NOMO-1 (cell line): ENCODE results near the gene DNAJC5.

Source experiments
- DNase-seq, 2 experiments: peaks; one replicate each; lab custom pipeline; 2025; ENCODE audit not compliant: unreplicated experiment in 2 of 2; lab: John Stamatoyannopoulos, UW

Gene DNAJC5

DNA sequence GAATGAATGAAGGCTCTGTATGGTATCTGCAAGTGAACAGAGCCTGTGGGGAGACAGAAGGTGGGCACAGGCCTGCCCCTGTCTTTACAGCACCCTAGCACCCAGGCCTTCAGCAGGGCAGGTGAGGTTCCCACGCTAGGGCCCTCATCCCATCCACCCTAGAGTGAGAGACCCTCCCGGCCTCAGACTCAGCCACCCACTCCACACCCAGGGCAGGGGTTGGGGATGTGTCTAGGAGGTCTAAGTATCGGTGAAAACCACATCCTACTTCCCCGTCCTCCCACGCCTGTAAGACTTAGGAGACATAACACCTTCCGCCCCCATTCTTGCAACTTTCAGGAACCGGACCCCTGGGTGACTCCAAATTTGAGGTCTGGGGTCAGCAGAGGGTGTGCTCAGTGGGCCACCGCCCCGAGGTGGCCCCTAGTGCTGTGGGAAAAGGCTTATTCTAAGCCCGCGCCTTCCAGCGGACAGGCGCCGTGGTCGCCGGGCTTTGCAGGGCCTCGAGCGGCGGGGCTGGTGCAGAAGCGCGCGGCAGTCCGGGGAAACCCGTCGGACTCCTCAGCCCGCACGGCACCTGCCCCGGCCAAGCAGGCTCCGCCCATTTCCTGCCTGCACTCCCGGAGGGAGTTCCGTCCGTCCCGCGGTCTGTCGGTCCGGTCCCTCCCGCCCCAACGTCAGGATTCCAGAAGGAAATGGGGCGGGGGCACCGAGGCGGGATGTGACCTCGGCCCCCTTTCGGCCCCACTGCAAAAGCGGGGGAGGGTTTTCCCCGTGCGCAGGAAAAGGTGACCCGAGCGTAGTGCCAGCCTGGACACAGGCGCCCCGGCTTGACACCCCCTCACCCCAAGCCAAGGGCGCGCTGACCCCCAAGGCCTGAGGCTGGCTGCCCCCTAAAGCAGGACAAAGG lies 83.6 kb downstream of the DNAJC5 start:
- peak; percentile 17 to 18 for DNase-seq

DNA sequence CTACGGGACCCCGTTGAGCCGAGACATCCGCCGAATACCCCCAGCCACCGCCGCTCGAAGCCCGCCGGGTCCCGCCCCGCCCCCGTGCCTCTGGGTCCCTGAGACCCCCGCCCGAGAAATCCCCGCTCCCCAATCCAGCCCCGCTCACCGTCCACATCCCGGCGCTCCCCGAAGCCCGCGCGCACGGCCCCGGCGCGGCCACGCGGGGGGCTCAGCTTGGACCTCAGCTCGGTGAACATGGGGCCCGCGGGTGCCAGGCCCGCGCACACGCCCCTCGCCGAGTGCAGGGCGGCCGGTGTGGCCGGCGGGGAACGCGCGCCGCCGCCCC lies 84.3 kb downstream of the DNAJC5 start:
- no peak for DNase-seq

- DNase-seq: peak; percentile 28 to 49
Observed at GRCh38 chr20:63979557-63980316, 84.8 kb downstream of the DNAJC5 start, which contains the start of gene SAMD10. TSS of gene SAMD10 (minus strand) at chr20:63979642. CDS start at chr20:63979467, 175 bp downstream.

- DNase-seq: no peak
Observed at GRCh38 chr20:63980317-63980805, 85.4 kb downstream of the DNAJC5 start.

- peak; percentile 97 to 98 for DNase-seq
Observed at GRCh38 chr20:63980806-63981728, 86.1 kb downstream of the DNAJC5 start, which contains the start of gene PRPF6. TSS of gene PRPF6 (plus strand) at chr20:63981132. CDS start at chr20:63981246, 114 bp downstream.

DNA sequence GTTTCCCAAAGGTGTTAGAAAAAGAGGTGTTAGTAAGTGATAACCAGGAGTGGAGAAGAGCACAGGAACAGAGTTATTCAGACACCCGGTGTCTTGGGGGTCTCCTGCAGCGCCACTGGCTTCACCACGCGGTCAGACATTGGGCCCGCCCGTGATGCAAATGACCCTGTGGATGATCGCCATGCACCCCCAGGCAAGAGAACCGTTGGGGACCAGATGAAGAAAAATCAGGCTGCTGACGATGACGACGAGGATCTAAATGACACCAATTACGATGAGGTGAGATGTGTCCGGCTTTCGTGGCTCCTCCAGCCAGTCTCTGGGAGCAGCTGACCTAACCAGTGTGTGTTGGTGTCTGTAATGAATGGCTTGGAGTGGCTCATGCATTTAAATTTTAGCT lies 88.0 kb downstream of the DNAJC5 start:
- DNase-seq: no peak
